ENCODE measurements around the gene SENP6.
A peak's percentile ranks its signal among the peaks of the same experiment; 100 is the strongest.
"Not testable (repeated sequence)": the region's sequence is repeated elsewhere in the genome, so short reads cannot be mapped to it uniquely, and the experiment has no call there.

Gene SENP6, protein sequence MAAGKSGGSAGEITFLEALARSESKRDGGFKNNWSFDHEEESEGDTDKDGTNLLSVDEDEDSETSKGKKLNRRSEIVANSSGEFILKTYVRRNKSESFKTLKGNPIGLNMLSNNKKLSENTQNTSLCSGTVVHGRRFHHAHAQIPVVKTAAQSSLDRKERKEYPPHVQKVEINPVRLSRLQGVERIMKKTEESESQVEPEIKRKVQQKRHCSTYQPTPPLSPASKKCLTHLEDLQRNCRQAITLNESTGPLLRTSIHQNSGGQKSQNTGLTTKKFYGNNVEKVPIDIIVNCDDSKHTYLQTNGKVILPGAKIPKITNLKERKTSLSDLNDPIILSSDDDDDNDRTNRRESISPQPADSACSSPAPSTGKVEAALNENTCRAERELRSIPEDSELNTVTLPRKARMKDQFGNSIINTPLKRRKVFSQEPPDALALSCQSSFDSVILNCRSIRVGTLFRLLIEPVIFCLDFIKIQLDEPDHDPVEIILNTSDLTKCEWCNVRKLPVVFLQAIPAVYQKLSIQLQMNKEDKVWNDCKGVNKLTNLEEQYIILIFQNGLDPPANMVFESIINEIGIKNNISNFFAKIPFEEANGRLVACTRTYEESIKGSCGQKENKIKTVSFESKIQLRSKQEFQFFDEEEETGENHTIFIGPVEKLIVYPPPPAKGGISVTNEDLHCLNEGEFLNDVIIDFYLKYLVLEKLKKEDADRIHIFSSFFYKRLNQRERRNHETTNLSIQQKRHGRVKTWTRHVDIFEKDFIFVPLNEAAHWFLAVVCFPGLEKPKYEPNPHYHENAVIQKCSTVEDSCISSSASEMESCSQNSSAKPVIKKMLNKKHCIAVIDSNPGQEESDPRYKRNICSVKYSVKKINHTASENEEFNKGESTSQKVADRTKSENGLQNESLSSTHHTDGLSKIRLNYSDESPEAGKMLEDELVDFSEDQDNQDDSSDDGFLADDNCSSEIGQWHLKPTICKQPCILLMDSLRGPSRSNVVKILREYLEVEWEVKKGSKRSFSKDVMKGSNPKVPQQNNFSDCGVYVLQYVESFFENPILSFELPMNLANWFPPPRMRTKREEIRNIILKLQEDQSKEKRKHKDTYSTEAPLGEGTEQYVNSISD

DNA sequence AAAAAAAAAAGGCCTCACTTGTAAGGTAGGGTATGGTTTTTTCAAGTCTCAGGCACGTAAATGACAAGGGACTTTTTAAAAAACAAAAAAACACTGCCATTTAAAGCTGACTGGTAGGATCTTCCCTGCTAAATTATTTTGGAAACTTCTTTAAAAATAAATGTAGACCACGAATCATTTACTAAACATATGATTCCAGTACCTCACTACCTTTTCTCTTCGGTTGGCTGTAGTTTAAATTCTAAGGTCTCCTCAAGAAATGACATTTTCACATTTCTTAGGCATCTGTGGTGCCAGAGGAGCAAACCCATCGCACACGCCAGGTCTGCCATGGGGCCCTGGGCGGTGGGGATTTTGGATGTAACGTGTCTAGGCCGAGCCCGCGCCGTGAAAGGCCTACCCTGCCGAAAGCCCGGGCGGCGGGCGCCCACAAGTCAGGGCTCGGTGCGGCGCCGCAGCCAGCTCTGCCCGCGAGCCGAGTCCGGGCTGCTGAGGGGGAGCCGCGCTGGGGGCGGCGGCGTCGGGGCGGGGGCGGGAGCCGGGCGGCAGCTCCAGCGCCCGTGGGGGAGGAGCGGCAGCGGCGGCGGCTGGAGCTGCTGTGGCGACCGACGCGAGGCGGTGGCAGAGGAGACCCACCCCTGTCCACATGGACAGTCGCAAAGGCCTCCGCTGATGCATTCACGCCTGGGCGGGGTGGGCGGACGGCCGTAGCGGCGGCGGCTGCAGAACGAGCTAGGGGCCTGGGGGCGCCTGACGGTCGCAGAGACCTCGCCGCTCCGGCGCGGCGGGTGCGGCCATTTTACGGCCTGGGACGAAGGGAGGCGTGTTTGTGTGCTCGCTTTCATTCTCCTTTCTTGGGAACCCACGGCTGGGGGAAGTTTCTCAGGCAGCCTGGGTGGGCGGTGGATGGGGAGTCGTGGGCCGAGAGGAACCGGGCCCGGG lies at the start of gene SENP6:
Gene SENP6, plus strand, starts transcription at position 577 of the 942 bp plus-strand sequence. CDS start 645 bp downstream, outside the sequence.
- H3K4me3 ChIP-seq (ENCODE audit: low read depth, low read length) = peak within 1 kb of the TSS; percentile 91

DNA sequence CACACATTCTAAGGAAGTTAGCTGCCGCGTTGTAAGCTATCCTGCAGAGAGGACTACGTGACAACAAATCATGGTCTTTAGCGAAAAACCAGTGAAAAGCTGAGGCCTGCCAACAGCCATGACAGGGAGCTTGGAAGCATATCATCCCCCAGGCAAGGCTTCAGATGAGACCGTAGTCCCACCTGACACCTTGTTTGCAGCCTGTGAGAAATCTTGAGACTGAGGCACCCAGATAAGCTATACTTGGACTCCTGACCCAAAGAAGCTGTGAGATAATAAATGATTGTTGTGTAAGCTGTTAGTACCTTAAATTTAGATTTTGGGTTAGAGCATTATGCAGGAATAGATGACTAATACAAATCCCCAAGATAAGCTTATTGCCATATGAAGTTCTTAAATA lies 45.4 kb upstream of the SENP6 start:
- H3K4me3 ChIP-seq (ENCODE audit: low read depth, low read length) = no peak overlapping the region

GRCh38 chr6:75557068-75557467 lies 44.6 kb upstream of the SENP6 start:
- H3K4me3 ChIP-seq (ENCODE audit: low read depth, low read length) = no peak overlapping the region

DNA sequence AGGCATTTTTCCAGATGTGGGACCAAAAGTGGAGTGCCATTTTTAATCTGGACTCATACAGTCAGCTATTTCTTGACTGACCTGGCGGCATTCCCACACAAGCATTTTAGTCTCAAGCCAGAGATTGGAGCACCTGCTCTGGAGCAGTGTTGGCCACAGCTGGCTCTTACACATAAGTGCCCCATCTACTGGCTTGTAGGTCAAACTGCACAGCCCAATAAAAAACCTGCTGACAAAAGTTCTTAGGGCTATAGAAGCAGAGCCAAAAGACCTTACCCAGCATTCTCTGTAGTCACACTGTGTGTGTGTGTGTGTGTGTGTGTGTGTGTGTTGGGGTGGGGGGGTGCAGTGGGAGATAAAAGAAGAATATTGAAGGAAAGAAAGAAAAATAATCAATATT lies 38.6 kb upstream of the SENP6 start:
- no peak overlapping the region for H3K4me3 ChIP-seq (ENCODE audit: low read depth, low read length)

DNA sequence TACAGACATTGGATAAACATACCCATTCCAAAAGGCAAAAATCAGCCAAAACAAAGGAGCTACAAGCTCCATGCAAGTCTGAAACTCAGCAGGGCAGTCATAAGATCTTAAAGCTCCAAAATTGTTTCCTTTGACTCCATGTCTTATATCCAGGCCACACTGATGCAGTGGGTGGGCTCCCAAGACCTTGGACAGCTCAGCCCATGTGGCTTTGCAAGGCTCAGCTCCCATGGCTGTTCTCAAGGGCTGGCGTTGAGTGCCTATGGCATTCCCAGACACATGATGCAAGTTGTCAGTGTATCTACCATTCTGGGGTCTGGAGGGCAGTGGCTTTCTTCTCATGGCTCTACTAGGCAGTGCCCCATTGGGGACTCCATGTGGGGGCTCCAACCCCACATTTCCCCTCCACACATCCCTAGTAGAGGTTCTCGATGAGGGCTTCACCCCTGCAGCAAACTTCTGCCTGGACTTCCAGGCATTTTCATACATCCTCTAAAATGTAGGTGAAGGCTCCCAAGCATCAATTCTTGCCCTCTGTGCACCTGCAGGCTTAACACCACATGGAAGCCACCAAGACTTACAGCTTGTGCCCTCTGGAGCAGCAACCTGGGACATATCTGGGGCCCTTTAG lies 35.4 kb upstream of the SENP6 start:
- H3K4me3 ChIP-seq (ENCODE audit: low read depth, low read length) = no peak overlapping the region

DNA sequence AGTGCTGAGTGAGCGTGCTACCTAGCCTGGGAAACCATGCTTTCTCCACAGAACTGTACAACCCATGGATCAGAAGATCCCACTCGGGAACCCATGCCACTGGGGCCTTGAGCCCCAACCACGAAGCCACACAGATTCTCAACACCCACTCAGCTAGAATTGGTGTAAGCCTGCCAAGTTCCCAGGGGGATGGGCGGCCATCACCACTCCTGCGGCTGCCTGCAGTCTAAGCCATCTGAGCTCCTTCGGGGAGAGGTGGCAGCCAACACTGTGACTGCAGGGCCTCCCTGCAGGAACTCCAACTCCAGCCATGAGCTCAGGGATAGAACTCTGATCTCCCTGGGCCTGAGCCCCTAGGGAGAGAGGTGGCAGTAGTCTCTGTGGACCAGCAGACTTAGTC lies 33.6 kb upstream of the SENP6 start:
- no peak overlapping the region for H3K4me3 ChIP-seq (ENCODE audit: low read depth, low read length)

- H3K4me3 ChIP-seq (ENCODE audit: low read depth, low read length) = no peak overlapping the region
Observed at GRCh38 chr6:75568965-75569364, 32.7 kb upstream of the SENP6 start.

GRCh38 chr6:75570671-75571070 lies 31.0 kb upstream of the SENP6 start:
- not testable (repeated sequence) for H3K4me3 ChIP-seq (ENCODE audit: low read depth, low read length)

DNA sequence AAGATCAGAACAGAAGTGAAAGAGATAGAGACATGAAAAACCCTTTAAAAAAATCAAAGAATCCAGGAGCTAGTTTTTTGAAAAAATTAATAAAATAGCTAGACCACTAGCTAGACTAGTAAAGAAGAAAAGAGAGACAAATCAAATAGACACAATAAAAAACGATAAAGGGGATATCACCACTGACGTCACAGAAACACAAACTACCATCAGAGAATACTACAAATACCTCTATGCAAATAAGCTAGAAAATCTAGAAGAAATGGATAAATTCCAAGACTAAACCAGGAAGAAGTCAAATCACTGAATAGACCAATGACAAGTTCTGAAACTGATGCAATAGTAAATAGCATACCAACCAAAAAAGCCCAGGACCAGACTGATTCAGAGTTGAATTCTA lies 29.6 kb upstream of the SENP6 start:
- no peak overlapping the region for H3K4me3 ChIP-seq (ENCODE audit: low read depth, low read length)

DNA sequence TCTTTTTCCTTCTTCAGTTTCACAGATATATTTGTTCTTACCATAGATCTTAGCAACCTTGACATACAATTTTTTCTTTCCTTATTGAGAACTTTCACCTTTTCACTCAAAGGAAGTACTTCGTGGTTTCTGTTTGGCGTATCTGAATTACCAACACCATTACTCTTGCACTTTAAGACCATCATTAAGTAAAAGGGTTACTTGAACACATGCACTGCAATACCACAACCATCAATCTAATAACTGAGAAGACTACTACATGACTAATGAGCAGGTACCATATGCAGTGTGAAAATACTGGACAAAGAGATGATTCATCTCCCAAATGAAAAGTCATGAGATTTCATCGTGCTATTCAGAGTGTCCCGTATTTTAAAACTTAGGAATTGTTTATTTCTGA lies 21.7 kb upstream of the SENP6 start:
- H3K4me3 ChIP-seq (ENCODE audit: low read depth, low read length) = no peak overlapping the region

- no peak overlapping the region for H3K4me3 ChIP-seq (ENCODE audit: low read depth, low read length)
Observed at GRCh38 chr6:75581231-75581630, 20.4 kb upstream of the SENP6 start.

DNA sequence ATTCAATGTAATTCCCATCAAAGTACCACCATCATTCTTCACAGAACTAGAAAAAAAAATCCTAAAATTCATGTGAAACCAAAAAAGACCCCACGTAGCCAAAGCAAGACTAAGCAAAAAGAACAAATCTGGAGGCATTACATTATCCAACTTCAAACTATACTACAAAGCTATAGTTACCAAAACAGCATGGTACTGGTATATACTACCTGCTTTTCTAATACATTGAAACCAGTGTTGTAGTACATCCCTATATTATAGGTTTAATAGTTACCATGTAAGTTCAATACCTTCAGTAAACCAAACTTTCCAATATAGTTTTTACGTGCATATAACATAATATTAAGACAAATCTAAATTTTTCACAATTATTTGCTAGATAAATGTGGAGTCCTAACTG lies 17.1 kb upstream of the SENP6 start:
- not testable (repeated sequence) for H3K4me3 ChIP-seq (ENCODE audit: low read depth, low read length)

DNA sequence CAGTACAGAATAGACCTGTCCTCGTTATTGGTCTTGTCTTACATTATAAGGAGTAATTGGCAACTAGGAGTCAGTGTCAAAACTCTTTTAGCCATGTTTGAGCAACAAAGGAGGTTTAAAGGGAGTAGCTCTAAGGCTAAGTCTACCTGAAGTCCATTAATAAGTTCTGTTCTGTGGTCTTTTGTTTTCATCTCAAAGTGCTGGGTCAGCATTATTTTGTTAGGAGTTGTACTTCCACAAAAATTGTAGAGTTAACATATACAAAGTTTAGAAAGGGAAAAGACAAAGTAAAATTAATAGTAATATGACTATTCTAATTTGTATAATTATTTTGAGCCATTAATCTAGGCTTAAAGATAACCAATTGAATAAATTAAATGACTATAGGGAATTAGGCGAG lies 12.7 kb upstream of the SENP6 start:
- no peak overlapping the region for H3K4me3 ChIP-seq (ENCODE audit: low read depth, low read length)

DNA sequence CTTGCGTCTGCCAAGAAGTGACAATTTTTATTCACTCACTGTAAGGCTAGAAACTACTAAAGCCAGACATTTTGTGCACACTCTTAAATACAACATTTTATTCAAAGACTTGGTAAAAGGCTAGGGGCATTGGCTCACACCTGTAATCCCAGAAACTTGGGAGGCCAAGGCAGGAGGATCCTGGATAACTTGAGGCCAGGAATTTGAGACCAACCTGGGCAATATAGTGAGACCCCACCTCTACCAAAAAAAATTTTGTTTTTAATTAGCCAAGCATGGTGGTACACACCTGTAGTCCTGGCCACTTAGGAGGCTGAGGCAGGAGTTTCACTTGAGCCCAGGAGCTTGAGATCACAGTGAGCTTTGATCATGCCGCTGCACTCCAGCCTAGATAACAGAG lies 11.3 kb upstream of the SENP6 start:
- H3K4me3 ChIP-seq (ENCODE audit: low read depth, low read length) = no peak overlapping the region

DNA sequence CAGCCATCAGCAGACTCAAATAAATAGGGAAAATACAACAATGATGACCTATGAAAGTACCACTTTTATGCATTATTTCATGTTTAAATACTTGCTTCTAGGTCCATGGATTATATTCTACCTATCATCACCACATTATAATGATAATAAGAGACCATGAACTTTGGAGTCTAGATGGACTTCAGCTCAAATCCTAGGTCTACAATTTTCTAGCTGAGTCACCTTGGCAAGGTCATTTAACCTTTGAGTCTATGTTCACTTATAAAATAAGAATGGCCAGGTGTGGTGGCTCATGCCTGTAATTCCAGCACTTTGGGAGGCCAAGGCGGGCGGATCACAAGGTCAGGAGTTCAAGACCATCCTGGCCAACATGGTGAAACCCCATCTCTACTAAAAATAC lies 5.3 kb upstream of the SENP6 start:
- not testable (repeated sequence) for H3K4me3 ChIP-seq (ENCODE audit: low read depth, low read length)

GRCh38 chr6:75600768-75601167 lies 912 bp upstream of the SENP6 start:
- no peak overlapping the region for H3K4me3 ChIP-seq (ENCODE audit: low read depth, low read length)

GRCh38 chr6:75602246-75603105 lies 796 bp downstream of the SENP6 start:
- peak overlapping the region; percentile 91 for H3K4me3 ChIP-seq (ENCODE audit: low read depth, low read length)

- peak overlapping the region; percentile 91 for H3K4me3 ChIP-seq (ENCODE audit: low read depth, low read length)
Observed at GRCh38 chr6:75603106-75603420, 1.4 kb downstream of the SENP6 start.

DNA sequence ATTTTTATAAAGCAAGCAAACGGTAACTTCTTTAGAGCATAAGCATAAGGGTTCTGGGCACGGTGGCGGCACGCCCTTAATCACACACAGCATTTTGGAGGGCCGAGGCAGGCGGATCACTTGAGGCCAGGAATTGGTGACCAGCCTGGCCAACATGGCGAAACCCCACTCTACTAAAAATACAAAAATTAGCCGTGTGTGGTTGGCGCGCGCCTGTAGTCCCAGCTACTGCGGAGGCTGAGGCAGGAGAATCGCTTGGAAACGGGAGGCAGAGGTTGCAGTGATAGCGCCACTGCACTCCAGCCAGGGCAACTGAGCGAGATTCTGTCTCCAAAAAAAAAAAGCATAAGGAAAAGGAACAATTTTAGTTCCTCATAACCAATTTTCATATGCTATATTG lies 2.6 kb downstream of the SENP6 start:
- H3K4me3 ChIP-seq (ENCODE audit: low read depth, low read length) = no peak overlapping the region
